Inferior parietal cortex (tissue), 1 donor: ENCODE measurements around the gene WIPF2.

Experiments
- DNase-seq: peaks from one replicate; pipeline ENCODE4 v3.0.0-alpha.2; 2016; ENCODE audit errors: extremely low spot score

The WIPF2 gene

GRCh38 chr17:40327244-40327729, 108.2 kb downstream of the WIPF2 start:
- no peak for DNase-seq

DNA sequence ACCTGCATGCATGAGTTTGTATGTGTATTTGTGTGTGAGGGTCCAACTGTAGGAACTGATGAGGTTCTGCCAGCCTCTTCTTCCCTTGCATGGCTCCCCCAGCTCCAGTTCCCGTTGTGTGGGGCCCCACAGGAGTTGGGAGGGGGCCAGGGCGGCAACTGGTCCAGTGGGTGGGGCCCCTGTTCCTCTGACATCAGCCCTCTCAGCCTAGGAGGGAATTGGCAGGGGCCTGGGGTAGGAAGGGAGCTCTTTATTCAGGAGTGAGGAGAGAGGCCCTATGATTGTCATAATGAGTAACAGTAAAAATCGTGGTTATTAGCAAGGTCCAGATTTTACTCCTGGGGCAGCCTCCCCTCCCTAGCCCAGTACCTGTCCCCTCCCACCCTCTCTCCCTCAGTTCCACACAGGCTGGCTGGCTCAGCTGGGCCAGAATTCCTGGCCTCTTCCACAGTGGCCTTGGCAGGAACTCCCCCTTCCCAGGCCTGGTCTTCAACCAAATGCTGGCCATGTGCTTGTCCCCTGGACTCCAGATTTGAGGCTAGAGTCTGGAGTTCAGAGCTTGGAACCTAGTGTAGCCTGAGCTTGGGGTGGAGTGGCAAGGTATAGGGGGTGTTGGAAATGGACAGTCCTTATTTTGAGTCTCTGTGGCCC, 108.8 kb downstream of the WIPF2 start:
- no peak for DNase-seq

DNA sequence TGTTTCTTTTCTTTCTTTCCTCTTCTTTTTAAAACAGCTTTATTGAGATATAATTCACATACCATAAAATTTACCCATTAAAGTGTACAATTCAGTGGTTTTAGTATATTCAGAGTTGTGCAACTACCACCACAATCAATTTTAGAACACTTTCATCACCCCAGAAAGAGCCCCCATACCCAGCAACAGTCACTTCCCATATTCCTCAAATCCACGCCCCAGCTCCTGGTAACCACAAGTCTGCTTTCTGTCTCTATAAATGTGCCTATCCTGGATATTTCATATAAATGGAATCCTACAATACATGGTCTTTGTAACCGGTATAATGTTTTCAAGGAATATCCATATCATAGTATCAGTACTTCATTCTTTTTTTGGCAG, 109.3 kb downstream of the WIPF2 start:
- no peak for DNase-seq

DNA sequence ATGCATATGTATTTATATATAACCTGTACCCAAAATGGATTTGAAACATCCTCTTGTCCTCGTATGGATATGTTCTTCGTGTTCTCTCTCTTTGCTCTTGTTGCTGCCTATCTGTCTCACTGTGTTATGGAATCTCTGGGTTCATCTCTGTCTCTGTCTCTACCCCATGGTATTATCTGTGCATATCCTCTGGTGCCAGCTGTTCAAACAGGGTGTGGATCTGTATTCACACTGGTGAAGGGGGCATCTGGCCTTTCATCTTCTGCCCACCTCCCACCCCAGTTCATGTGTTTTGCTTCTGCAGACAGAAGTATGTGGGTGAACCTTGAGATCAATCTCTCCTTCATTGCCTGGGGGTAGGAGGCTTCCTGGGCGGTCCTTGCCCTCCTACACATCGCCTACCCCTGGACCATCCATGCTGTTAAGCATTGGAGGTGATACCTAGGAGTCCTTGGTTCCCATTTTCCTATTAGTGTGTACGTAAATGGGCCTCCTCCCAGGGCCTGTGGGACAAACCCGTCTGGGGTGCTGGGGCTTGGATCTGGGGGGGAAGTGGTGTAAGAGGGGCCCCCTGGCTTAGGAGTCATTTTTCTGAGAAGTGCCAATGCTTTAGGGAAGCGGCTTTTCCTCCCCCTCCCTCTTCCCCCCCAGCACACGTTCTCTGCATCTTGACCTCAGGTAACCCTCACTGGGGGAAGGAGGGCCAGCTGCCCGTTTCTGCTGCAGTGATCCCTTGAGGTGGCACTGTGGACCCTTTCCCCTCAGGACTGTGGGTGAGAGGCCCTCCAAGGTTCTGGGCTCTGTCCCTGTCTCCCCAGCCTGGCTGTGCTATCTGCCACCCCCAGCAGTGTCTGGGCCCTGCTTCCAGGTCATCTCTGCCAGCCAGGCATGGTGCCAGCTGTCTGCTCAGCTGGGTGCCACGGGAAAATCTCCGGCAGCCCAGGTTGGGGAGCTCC, 111.0 kb downstream of the WIPF2 start:
- DNase-seq = no peak

DNA sequence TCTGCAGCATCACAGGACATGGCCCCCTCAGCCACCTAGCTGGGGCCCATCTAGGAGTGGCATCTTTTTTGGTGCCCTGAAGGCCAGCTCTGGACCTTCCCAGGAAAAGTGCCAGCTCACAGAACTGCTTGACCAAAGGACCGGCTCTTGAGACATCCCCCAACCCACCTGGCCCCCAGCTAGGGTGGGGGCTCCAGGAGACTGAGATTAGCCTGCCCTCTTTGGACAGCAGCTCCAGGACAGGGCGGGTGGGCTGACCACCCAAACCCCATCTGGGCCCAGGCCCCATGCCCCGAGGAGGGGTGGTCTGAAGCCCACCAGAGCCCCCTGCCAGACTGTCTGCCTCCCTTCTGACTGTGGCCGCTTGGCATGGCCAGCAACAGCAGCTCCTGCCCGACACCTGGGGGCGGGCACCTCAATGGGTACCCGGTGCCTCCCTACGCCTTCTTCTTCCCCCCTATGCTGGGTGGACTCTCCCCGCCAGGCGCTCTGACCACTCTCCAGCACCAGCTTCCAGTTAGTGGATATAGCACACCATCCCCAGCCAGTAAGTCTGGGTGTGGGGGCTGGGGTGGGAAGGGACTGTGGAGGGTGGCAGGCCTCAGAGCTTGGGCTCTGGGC, 111.9 kb downstream of the WIPF2 start:
- no peak for DNase-seq

GRCh38 chr17:40331743-40332641, 112.9 kb downstream of the WIPF2 start:
- DNase-seq = no peak
